ENCODE data around the gene GFPT2. TPM values are rescaled to one million over a fixed set of nuclear protein-coding genes. Genes with fewer than 3 reads are reported as not detected.

GFPT2 gene
- total RNA-seq, 1 donor from 2014 or later = 8.4 TPM

- no peak for TF ChIP-seq CTCF (IDR thresholded peaks at IDR 0.05; ENCODE audit: borderline replicate concordance)
- peaks cover 66% of the 10 kb centered on the region for H3K27me3 ChIP-seq (ENCODE audit: low read depth)
- peak overlapping the region; percentile 36 for H3K27ac ChIP-seq (replicated peaks)
- intact Hi-C loops (cut with micrococcal nuclease) = no loop called here
- no peaks in the 10 kb centered on the region for H3K9me3 ChIP-seq (replicated peaks)
- no peak for DNase-seq
- peaks cover 41% of the 10 kb centered on the region for H3K4me1 ChIP-seq
- H3K4me3 ChIP-seq = peak overlapping the region; percentile 76
- no peaks in the 10 kb centered on the region for H3K36me3 ChIP-seq
Measured at GRCh38 chr5:180353980-180354452, 880 bp upstream of the GFPT2 start.

DNA sequence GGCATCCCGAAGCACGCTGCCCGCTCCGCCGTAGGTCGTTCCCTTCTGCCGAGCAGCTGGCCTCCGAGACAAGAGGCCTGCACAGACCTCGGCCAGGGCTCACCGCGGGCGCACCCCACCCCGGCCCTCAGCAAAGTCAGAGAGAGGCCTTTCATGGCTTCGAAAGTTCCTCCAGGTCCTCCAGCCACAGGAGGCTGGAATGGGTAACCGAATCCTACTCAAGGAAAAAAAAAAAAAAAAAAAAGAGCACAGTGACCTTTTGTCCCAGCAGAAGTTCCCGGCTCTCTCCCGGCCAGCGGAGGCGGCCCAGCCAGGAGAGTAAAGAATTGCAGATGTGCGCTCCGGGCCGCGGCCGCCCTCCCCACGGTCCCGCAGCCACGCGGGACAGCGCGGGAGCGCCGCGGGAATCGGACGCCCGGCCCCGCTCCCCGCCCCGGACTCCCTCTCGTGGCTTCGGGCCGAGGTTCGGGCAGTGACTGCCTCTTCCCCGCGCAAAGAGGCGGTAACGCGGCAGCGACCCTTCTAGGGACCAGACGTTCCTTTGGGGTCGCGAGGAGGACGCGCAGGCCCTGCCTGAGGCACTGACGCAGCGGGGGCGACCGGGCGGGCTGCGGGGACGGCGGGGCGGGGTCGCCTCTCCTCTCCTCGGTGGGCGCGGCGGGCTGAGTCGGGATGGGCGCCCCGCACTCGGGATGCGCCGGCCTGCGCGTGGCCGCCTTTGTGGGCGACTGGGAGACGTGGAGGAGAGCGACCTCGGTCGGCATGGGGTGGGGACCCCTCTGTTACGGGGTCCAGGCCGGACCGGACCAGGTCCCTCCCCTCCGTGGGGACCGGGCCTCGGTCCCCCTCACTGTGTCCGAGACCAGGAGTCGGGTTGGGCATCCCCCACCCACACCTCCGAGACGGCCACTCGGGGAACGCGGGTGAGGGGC lies 754 bp downstream of the GFPT2 start:
- peak; percentile 59 for DNase-seq
- intact Hi-C loops (cut with micrococcal nuclease) = no loop called here
- peak overlapping the region; percentile 75 for H3K27ac ChIP-seq (replicated peaks)

GRCh38 chr5:180350711-180351465 lies 2.2 kb downstream of the GFPT2 start:
- TF ChIP-seq CTCF (IDR thresholded peaks at IDR 0.05; ENCODE audit: borderline replicate concordance) = no peak
- peak overlapping the region; percentile 76 for H3K4me3 ChIP-seq
- intact Hi-C loops (cut with micrococcal nuclease) = no loop called here
- peaks cover 71% of the 10 kb centered on the region for H3K27me3 ChIP-seq (ENCODE audit: low read depth)
- H3K4me1 ChIP-seq = peaks cover 50% of the 10 kb centered on the region
- H3K36me3 ChIP-seq = no peaks in the 10 kb centered on the region
- no peak for DNase-seq
- H3K27ac ChIP-seq (replicated peaks) = no peak overlapping the region
- no peaks in the 10 kb centered on the region for H3K9me3 ChIP-seq (replicated peaks)

More for the DNA sequence above, 754 bp downstream of the GFPT2 start:
- H3K4me1 ChIP-seq = peaks cover 44% of the 10 kb centered on the region
- H3K36me3 ChIP-seq = no peaks in the 10 kb centered on the region
- H3K4me3 ChIP-seq = peak overlapping the region; percentile 76
- no peaks in the 10 kb centered on the region for H3K9me3 ChIP-seq (replicated peaks)
- no peak for TF ChIP-seq CTCF (IDR thresholded peaks at IDR 0.05; ENCODE audit: borderline replicate concordance)
- H3K27me3 ChIP-seq (ENCODE audit: low read depth) = peaks cover 66% of the 10 kb centered on the region

DNA sequence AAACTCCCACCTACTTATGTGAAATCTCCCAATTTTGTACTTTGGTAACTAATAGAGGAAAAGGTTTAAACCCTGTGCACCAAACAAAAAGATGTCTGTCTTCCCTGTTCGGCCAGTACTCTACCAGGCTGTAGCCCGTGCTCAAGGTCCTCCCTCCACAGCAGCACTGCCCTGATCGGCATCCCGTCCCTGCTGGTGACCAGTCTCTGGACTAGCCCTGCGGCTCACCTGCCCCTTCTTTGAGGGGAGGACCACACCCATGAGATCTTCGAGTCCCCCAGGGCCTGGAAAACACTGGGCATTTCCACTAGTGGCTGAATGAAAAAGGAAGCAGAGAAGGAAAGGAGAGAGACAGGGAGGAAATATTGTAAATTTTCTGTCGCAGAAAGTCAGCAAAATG lies 2.8 kb downstream of the GFPT2 start:
- H3K4me1 ChIP-seq = peaks cover 50% of the 10 kb centered on the region
- no peak for DNase-seq
- TF ChIP-seq CTCF (IDR thresholded peaks at IDR 0.05; ENCODE audit: borderline replicate concordance) = no peak
- H3K27me3 ChIP-seq (ENCODE audit: low read depth) = peaks cover 65% of the 10 kb centered on the region
- H3K9me3 ChIP-seq (replicated peaks) = no peaks in the 10 kb centered on the region
- intact Hi-C loops (cut with micrococcal nuclease) = no loop called here
- no peak overlapping the region for H3K27ac ChIP-seq (replicated peaks)
- no peaks in the 10 kb centered on the region for H3K36me3 ChIP-seq
- H3K4me3 ChIP-seq = peak overlapping the region; percentile 76

DNA sequence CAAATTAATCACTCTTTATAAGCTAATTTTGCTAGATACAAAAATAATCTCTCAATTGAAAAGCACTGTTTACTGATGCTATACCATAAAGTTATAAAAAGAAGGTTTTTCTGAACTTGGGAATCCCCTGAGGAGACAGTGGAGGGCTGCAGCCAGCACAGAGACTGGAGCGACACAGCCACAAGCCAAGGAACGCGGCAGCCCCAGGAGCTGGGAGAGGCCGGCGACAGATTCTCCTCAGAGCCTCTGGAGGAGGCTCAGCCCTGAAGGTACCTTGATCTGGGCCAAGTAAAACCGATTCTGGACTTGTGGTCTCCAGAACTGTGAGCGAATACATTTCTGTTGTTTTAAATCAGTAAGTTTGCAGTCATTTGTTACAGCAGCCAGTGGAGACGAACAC lies 3.7 kb downstream of the GFPT2 start:
- H3K27me3 ChIP-seq (ENCODE audit: low read depth) = peaks cover 56% of the 10 kb centered on the region
- no peak for TF ChIP-seq CTCF (IDR thresholded peaks at IDR 0.05; ENCODE audit: borderline replicate concordance)
- H3K36me3 ChIP-seq = no peaks in the 10 kb centered on the region
- intact Hi-C loops (cut with micrococcal nuclease) = no loop called here
- no peak overlapping the region for H3K27ac ChIP-seq (replicated peaks)
- H3K4me1 ChIP-seq = peaks cover 52% of the 10 kb centered on the region
- no peak for DNase-seq
- no peaks in the 10 kb centered on the region for H3K9me3 ChIP-seq (replicated peaks)
- H3K4me3 ChIP-seq = no peak overlapping the region
